Measurements from ENCODE around the gene SNX20. TPM values are rescaled to one million over a fixed set of nuclear protein-coding genes. Genes with fewer than 3 reads are reported as not detected.

The SNX20 gene
- total and polyA plus RNA-seq, 10 of the 15 experiments (the other 5 are each of a cell fraction or from before 2014, with no cell fraction given): 4.6 to 30.8 (median 21.9) TPM

- BruUV-seq (replicated peaks): no TSS peak
- peaks cover 29% of the 10 kb centered on the region for H3K4me1 ChIP-seq (ENCODE audit: control insufficient read depth, insufficient read depth, low read length)
- ChIA-PET SMC1A (ENCODE audit: uncharacterized antibody, unreplicated experiment) (interaction anchor here (1.2 kb wide), 1 partner anchor 32 kb away, joined by 3 read pairs; no protein-coding TSS in a partner anchor), RAD21 (ENCODE audit: unreplicated experiment) (interaction anchor here (0.6 kb wide), 1 partner anchor 1758 kb away, joined by 3 read pairs; no protein-coding TSS in a partner anchor), CTCF (no interaction called here), POLR2A (no interaction called here)
- intact Hi-C loops (cut with micrococcal nuclease; ENCODE audit: unreplicated experiment) (no loop called here), in situ Hi-C loops (cut with MboI) (no loop called here)
- no peak overlapping the region for H3K9ac ChIP-seq (ENCODE audit: control insufficient read depth, insufficient read depth, low read length)
- peaks cover 0 to 19% of the 10 kb centered on the region in 2 experiments; a peak in 2 of 4 replicates for H3K36me3 ChIP-seq (ENCODE audit: control insufficient read depth in 2 of 2, insufficient read depth in 2 of 2, low read length in 1 of 2)
- H3K27ac ChIP-seq (ENCODE audit: control insufficient read depth, insufficient read depth): no peak overlapping the region; the same call in 1 of the 2 replicates
- WGBS (ENCODE audit: insufficient coverage, insufficient replicate concordance, low lambda C conversion rate, missing lambda C conversion rate): 49% methylated on average over 3 of the region's 3 CpGs
- no peaks in the 10 kb centered on the region for H4K20me1 ChIP-seq (ENCODE audit: control insufficient read depth, insufficient read depth)
- ATAC-seq: no peak
- H3K9me3 ChIP-seq (replicated peaks; ENCODE audit: control insufficient read depth, insufficient read depth, low read length): no peaks in the 10 kb centered on the region
- no peak overlapping the region for H3K4me2 ChIP-seq (ENCODE audit: control insufficient read depth, insufficient read depth)
- no peak overlapping the region for H3K4me3 ChIP-seq
- H3K27me3 ChIP-seq (replicated peaks in 1 of 2; ENCODE audit: control insufficient read depth in 2 of 2, insufficient read depth in 2 of 2, low read length in 1 of 2): no peaks in the 10 kb centered on the region
- no peak for TF ChIP-seq NRF1 (conservative IDR thresholded peaks at IDR 0.05; ENCODE audit: low read depth, low read length)
- no peak for TF ChIP-seq TBL1XR1 (IDR thresholded peaks at IDR 0.05; ENCODE audit: low read depth, low read length)
- TF ChIP-seq CBX3 (IDR thresholded peaks at IDR 0.05; ENCODE audit: borderline replicate concordance, low read depth): no peak
- TF ChIP-seq MAX (IDR thresholded peaks at IDR 0.05; ENCODE audit: low read depth, low read length): no peak
- no peak for TF ChIP-seq RELB (IDR thresholded peaks at IDR 0.05; ENCODE audit: low read depth)
- no peak for DNase-seq (ENCODE audit: low read depth, low spot score)
- FAIRE-seq: no peak
- H2AFZ ChIP-seq (ENCODE audit: control insufficient read depth, low read depth, low read length): no peak overlapping the region
- H3K79me2 ChIP-seq (ENCODE audit: control insufficient read depth, insufficient read depth, low read length): no peaks in the 10 kb centered on the region; the same call in 1 of the 2 replicates
These were observed 31.4 kb upstream of the SNX20 start for GRCh38 chr16:50712560-50712898.

All from GM12878 (cell line).